Tibial nerve (tissue), 3 donors: ENCODE results near the gene MRPS5.
A peak's percentile ranks its signal among the peaks of the same experiment; 100 is the strongest.

Experiments used
- POLR2A ChIP-seq, 2 donors: fragments of 450-650 bp; IDR thresholded peaks; one replicate each; pipeline ENCODE4 v1.6.1; 2017; ENCODE audit warnings: antibody characterized with exemption in 2 of 2, mild to moderate bottlenecking in 2 of 2, moderate library complexity in 2 of 2
- TF ChIP-seq, protein P1 (sequence below), 5 experiments: fragments of 200-600 bp in 3 of 5; fragments of 450-650 bp in 2 of 5; sonication (generic) in 3 of 5; IDR thresholded peaks; one replicate each; pipeline ENCODE4 v1.5.1; 2016 to 2019; ENCODE audit warnings: antibody characterized with exemption in 5 of 5, mild to moderate bottlenecking in 3 of 5, moderate library complexity in 2 of 5

DNA sequence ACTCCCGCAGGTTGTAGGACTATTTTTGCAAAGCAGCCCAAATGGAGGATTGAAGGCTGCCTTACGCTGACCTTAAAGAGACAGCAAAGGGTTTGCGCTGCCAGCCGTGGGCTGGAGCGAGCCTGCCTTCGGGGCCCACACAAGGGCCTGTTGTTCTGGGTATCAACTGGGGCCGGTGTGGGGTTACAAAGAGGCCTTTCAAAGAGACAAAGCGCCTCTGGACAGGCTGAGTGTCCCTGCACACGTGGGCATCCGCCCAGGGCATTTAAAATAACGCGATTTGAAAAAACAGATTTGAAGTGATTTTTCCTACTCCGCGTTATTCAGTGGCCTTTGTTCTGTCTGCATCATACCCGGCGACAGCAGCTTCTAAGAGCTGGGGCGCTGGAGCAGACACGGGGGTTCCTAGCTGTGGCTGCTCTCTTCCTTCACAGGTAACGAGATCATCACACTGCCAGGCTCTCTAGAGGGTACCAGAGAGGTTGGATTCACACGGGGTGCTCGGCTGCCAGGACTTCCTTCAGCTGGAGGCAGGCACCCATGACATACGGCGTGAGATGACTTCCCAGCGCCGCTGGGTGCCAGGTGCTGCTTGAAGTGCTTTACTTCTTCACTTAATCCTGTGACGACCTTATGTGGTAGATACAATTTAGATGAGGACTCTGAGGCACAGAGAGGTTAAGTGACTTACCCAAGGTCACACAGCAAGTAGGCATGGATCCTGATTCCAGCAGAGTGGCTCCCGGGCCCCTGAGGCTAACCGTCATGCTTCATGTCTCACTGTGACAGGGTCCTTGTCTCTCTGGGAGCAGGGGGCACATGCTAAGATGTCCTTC lies 63.9 kb downstream of the MRPS5 start:
- TF ChIP-seq, protein P1, sequence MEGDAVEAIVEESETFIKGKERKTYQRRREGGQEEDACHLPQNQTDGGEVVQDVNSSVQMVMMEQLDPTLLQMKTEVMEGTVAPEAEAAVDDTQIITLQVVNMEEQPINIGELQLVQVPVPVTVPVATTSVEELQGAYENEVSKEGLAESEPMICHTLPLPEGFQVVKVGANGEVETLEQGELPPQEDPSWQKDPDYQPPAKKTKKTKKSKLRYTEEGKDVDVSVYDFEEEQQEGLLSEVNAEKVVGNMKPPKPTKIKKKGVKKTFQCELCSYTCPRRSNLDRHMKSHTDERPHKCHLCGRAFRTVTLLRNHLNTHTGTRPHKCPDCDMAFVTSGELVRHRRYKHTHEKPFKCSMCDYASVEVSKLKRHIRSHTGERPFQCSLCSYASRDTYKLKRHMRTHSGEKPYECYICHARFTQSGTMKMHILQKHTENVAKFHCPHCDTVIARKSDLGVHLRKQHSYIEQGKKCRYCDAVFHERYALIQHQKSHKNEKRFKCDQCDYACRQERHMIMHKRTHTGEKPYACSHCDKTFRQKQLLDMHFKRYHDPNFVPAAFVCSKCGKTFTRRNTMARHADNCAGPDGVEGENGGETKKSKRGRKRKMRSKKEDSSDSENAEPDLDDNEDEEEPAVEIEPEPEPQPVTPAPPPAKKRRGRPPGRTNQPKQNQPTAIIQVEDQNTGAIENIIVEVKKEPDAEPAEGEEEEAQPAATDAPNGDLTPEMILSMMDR (IDR thresholded peaks at IDR 0.05), result no peak
- TF ChIP-seq POLR2A (IDR thresholded peaks at IDR 0.05), result peak in 1 of 2 donors; percentile 40
